D721Med (cell line): ENCODE measurements around the gene EPHA4.

ENCODE experiments used
- DNase-seq: peaks from one replicate; pipeline ENCODE4 v3.0.0; 2011; ENCODE audit warnings: low spot score; ENCODE audit not compliant: insufficient read length
- FAIRE-seq: peaks from 2 replicates; lab custom pipeline; 2011; peaks lifted over from hg19 to GRCh38; lab: Jason Lieb, UNC
- CTCF ChIP-seq: IDR thresholded peaks from 2 replicates; pipeline ENCODE4 v1.5.1; 2012; ENCODE audit warnings: mild to moderate bottlenecking, control low read depth; ENCODE audit not compliant: insufficient read depth; ENCODE audit errors: missing control alignments

EPHA4 gene

DNA sequence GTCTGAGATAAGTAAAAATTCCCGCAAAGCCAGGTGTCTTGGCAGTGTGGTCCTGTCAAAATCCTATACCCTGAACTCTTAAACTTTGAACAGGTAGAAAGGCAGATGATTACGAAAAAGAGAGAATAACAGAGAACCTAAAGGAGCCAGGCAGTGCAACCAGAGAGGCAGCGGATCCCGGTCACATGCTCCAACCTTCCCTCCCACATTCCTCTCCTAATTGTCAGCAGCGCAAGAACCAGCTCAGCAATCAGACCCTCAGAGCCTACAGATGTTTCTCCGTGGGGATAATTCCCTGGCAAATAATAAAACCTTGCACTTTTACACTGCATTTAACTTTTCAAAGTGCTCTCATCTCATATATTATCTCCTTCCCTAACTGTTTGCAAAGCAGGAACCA, 124.8 kb downstream of the EPHA4 start:
- TF ChIP-seq CTCF, result no peak
- DNase-seq (no peak), FAIRE-seq (no peak)

DNA sequence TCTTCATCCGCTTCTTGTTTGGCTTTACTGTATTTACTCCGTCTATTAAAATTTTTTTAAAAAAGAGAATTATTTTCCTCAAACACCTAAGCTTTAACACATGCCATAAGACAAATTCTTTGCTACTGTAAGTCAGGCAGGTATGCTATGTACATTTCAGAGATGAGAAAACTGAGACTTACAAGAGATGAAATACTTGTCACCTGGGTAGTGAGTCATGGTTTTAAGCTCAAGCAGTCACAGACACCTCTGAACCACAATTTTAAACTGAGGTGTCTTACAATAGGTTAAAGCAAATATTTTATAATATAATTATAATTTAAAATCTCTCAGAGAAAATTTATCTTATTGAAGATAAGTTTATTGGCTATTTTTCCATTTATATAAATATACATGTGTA, 126.0 kb downstream of the EPHA4 start:
- TF ChIP-seq CTCF, result no peak
- no peak for FAIRE-seq
- DNase-seq, result no peak

- no peak for TF ChIP-seq CTCF
- no peak for FAIRE-seq
- no peak for DNase-seq
These were observed 128.0 kb downstream of the EPHA4 start for GRCh38 chr2:221444106-221444505.

DNA sequence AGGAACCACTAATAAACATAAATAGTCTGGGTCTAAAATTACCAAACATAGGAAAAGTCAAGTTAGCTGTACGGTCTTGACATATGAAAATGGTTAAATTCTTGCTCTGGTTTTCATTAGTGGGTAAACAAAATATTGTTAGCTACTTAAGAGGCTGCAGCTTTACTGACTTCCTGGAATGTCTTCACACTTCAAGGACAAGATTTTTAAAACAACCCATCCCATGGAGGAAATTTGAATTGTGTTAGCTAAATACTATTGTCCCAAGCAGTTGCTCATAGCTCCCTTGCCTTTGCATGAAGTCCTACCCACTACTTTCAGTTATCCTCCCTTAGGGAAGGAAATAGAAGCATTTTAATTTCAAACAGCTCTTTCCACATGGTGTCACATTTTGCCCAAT, 128.5 kb downstream of the EPHA4 start:
- no peak for FAIRE-seq
- no peak for DNase-seq
- TF ChIP-seq CTCF, result no peak

DNA sequence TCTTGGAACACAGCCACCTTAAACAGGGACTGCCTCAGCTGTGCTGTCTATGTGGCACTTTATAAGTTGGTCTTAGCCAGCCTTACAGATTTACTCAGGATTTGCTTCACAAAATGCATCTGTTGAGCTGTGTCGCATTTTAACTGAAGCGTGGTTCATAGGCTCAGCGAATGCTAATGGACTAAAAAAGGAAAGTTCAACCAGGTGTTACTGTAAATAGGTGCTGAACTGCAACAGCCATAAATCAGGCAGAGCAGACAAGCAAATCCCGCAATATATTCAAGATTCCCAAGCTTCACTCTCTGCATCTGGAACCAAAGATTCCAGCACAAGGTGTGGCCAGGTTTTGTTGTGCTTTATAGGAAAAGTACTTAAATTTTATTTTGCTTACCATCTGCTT, 130.0 kb downstream of the EPHA4 start:
- DNase-seq (no peak), FAIRE-seq (no peak)
- TF ChIP-seq CTCF, result no peak

DNA sequence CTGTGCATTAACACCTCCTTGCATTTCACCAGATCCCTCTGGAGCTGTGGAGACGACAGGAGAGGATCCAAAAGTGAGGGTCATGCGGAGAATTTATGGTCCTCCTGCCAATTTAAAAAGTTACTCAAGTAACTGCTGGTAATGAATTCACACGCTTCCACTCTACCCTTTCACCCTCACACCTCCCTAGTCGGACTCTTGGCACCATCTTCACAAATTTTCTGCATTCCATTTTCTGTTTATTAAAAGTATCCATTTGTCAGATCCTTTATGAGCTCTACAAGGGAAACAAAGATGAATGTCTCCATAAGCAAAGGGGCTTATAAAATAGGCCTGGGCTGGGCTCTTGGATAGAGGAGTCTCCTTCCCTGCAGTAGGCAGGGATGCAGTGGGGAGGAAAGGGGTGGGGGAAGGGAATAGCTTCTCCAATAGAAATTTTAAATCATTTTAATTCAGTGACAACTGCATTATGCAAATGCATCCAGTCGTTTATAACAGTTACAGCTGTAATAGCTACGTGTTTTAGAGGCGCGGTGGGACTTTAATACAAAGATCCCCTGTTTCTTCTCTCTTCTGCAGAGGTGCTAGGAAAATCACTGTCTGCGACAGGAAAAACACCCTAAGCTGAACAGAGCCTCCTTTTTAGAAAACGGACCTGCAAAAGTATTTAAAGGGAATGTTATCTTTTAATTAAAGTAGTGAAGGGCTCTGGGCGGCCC, 132.2 kb downstream of the EPHA4 start:
- TF ChIP-seq CTCF, result no peak
- FAIRE-seq (no peak), DNase-seq (no peak)

DNA sequence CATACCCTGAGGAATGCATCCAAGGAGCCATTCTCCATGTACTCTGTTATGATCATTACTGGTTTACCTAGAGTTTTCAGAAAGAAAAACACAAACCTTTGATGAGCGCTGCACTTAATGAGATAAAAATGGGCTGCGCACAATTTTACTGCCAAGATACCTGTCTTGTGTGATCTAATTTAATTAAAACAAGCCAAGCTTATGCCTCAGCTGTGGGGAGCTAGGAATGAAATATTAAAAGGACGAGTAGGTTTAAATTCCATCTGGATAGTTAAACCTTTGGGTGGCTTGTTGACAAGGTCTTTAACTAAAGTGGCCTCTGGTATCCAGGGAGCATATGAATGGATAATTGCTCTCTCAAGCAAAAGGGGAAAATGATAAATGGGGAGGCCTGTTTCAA, 135.0 kb downstream of the EPHA4 start:
- no peak for TF ChIP-seq CTCF
- FAIRE-seq (no peak), DNase-seq (no peak)
